Activated CD8-positive, alpha-beta T cell treated with anti-CD3 and anti-CD28 coated beads, Interleukin-2, amount 10 ng/mL, durations not matched to agents 7 days and 5 days (primary cell): ENCODE data around the gene TNNI3. TPM values are rescaled to one million over a fixed set of nuclear protein-coding genes. Genes with fewer than 3 reads are reported as not detected.

Experiments
- ATAC-seq: fragments of 150-1000 bp; cut with Tn5 transposase; one replicate; pipeline ENCODE4 v1.10.0; 2021; ENCODE audit warnings: moderate library complexity
- CTCF ChIA-PET: fragments of 350-600 bp; sonication (Branson Sonifier 250); formaldehyde crosslinking; loops from one replicate; lab custom pipeline; 2021; ENCODE audit warnings: antibody characterized with exemption; lab: Charles Lee
- POLR2A ChIA-PET: fragments of 350-600 bp; sonication (Branson Sonifier 250); formaldehyde crosslinking; loops from one replicate; lab custom pipeline; 2021; ENCODE audit warnings: antibody characterized with exemption; lab: Charles Lee
- DNase-seq: peaks from one replicate; pipeline ENCODE4 v3.0.0-alpha.2; 2020
- H3K27ac Mint-ChIP-seq: one replicate; pipeline ENCODE4 v1.8.0; 2021; ENCODE audit warnings: mild to moderate bottlenecking, mixed read lengths
- H3K27me3 Mint-ChIP-seq: one replicate; pipeline ENCODE4 v1.8.0; 2021; ENCODE audit warnings: low read depth, mixed read lengths
- H3K36me3 Mint-ChIP-seq: one replicate; pipeline ENCODE4 v1.8.0; 2021; ENCODE audit warnings: low read depth, mixed read lengths
- H3K4me1 Mint-ChIP-seq: one replicate; pipeline ENCODE4 v1.8.0; 2021; ENCODE audit warnings: low read depth, mixed read lengths
- H3K4me3 Mint-ChIP-seq: one replicate; pipeline ENCODE4 v1.8.0; 2021; ENCODE audit warnings: mild to moderate bottlenecking, mixed read lengths
- H3K9me3 Mint-ChIP-seq: one replicate; pipeline ENCODE4 v1.8.0; 2022; ENCODE audit warnings: mixed read lengths; ENCODE audit not compliant: insufficient read depth
- microRNA-seq: library from miRNA; unstranded; fragments of <30 nt; microRNA quantifications from one replicate; pipeline ENCODE4 v1.2.0, GENCODE V29; 2022
- total RNA-seq, 2 experiments: library from RNA; stranded (reverse); gene quantifications; one replicate each; pipeline ENCODE4 v1.2.3, GENCODE V29; 2021

TNNI3 gene
- total RNA-seq, 2 experiments from 2014 or later: not detected

GRCh38 chr19:55105237-55105636 lies 52.3 kb downstream of the TNNI3 start:
- H3K9me3 Mint-ChIP-seq: no peaks in the 10 kb centered on the region
- no peak for ATAC-seq
- DNase-seq: no peak
- no peak overlapping the region for H3K4me3 Mint-ChIP-seq
- CTCF ChIA-PET: interaction anchor here (1.3 to 1.7 kb wide), 2 partner anchors 56 to 187 kb away, joined by 3 to 4 read pairs; no protein-coding TSS in a partner anchor
- H3K36me3 Mint-ChIP-seq: peaks cover 50% of the 10 kb centered on the region
- no peaks in the 10 kb centered on the region for H3K4me1 Mint-ChIP-seq
- H3K27ac Mint-ChIP-seq: no peak overlapping the region
- no peaks in the 10 kb centered on the region for H3K27me3 Mint-ChIP-seq
- POLR2A ChIA-PET: interaction anchor here (0.7 kb wide), 1 partner anchor 19 kb away, joined by 3 read pairs; no protein-coding TSS in a partner anchor

DNA sequence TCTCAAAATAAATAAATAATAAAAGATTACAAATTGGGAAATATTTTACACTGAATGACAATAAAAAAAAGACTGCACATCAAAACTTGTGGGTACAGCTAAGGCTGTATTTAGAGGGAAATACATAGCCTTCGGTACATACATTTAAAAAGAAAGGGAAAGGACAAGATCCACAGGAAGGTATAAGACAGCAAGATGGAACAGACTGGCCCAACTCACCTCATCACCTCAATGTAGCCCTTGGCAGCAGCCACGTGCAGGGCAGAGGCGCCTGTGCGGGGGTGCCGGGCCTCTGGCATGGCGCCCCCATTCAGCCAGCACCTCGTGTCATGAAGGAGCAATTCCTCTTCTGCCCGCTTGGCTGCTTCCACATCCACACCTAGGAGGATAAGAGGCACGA lies 54.3 kb downstream of the TNNI3 start:
- Mint-ChIP-seq H3K9me3 (no peaks in the 10 kb centered on the region), H3K27ac (no peak overlapping the region), H3K36me3 (peaks cover 42% of the 10 kb centered on the region), H3K27me3 (no peaks in the 10 kb centered on the region), H3K4me3 (no peak overlapping the region), H3K4me1 (peaks cover 1% of the 10 kb centered on the region)
- ChIA-PET CTCF (no interaction called here), POLR2A (no interaction called here)
- ATAC-seq (no peak), DNase-seq (no peak)

Small RNA genes within 50 kb of the gene (microRNA-seq; reads per million reads assigned to microRNA genes)
- gene MIR7975: not detected

Other genes with a start within 250 kb of the TNNI3 start
- gene NLRP7, start 210.2 kb downstream of the TNNI3 start, total RNA-seq: not detected
- 10 to 100 TPM; 22.8 to 26.8 TPM for gene NLRP2, start 191.4 kb downstream of the TNNI3 start, total RNA-seq
- under 1 TPM; 0.39 to 0.58 TPM for gene GP6, start 119.5 kb downstream of the TNNI3 start, total RNA-seq
- 10 to 100 TPM; 30.9 to 33.1 TPM for gene RDH13, start 94.6 kb downstream of the TNNI3 start, total RNA-seq
- 1 to 10 TPM; 4.9 to 8.6 TPM for gene EPS8L1, start 81.9 kb downstream of the TNNI3 start, total RNA-seq
- gene PPP1R12C, start 40.1 kb downstream of the TNNI3 start, total RNA-seq: 100 to 1,000 TPM; 137 to 142 TPM
- not detected for gene TNNT1, start 8.5 kb downstream of the TNNI3 start, total RNA-seq
- gene DNAAF3, start 8.9 kb upstream of the TNNI3 start, total RNA-seq: under 1 TPM; 0.21 to 0.23 TPM
- 1 to 10 TPM in 1 of 2 experiments, under 1 TPM in 1; 0.47 to 1.3 TPM for gene SYT5, start 22.6 kb upstream of the TNNI3 start, total RNA-seq
- gene PTPRH, start 51.8 kb upstream of the TNNI3 start, total RNA-seq: not detected
- 10 to 100 TPM; 11.0 to 13.8 TPM for gene TMEM86B, start 71.0 kb upstream of the TNNI3 start, total RNA-seq
- gene PPP6R1, start 101.3 kb upstream of the TNNI3 start, total RNA-seq: 100 to 1,000 TPM; 256 to 265 TPM
- gene HSPBP1, start 122.4 kb upstream of the TNNI3 start, total RNA-seq: 10 to 100 TPM; 31.1 to 32.7 TPM
- 1 to 10 TPM; 7.3 to 7.5 TPM for gene BRSK1, start 126.3 kb upstream of the TNNI3 start, total RNA-seq
- gene TMEM150B, start 167.6 kb upstream of the TNNI3 start, total RNA-seq: under 1 TPM in 1 of 2 experiments, not detected in 1; 0.26 TPM
- 10 to 100 TPM; 21.9 to 26.7 TPM for gene KMT5C, start 182.1 kb upstream of the TNNI3 start, total RNA-seq
- gene COX6B2, start 197.0 kb upstream of the TNNI3 start, total RNA-seq: under 1 TPM in 1 of 2 experiments, not detected in 1; 0.34 TPM
- not detected for gene GARIN5B, start 205.5 kb upstream of the TNNI3 start, total RNA-seq
- under 1 TPM; 0.26 to 0.34 TPM for gene IL11, start 212.7 kb upstream of the TNNI3 start, total RNA-seq
- gene TMEM190, start 219.1 kb upstream of the TNNI3 start, total RNA-seq: not detected
- gene TMEM238, start 226.6 kb upstream of the TNNI3 start, total RNA-seq: 10 to 100 TPM; 23.6 to 26.7 TPM
- 1,000 to 10,000 TPM; 2,948 to 3,082 TPM for gene RPL28, start 228.2 kb upstream of the TNNI3 start, total RNA-seq